RWPE2 (cell line): Measurements from ENCODE around the gene ZNF423.

ENCODE experiments used
- ATAC-seq: fragments of 200-7000 bp; cut with Tn5 transposase; 3 replicates; pipeline ENCODE4 v1.9.1; 2021; ENCODE audit warnings: low read depth
- DNase-seq: peaks from one replicate; pipeline ENCODE4 v3.0.0-alpha.2; 2020; ENCODE audit warnings: low spot score
- H3K27ac ChIP-seq: fragments of 450-650 bp; 2 replicates; pipeline ENCODE4 v1.5.1; 2017; ENCODE audit warnings: mild to moderate bottlenecking; ENCODE audit not compliant: poor library complexity, severe bottlenecking
- H3K27me3 ChIP-seq: fragments of 250-450 bp; sonication (Bioruptor Pico); 2 replicates; pipeline ENCODE4 v1.5.1; 2021; ENCODE audit warnings: mild to moderate bottlenecking, moderate library complexity; ENCODE audit not compliant: insufficient read depth, poor library complexity, severe bottlenecking
- H3K36me3 ChIP-seq: fragments of 250-450 bp; sonication (Bioruptor Pico); 2 replicates; pipeline ENCODE4 v1.5.1; 2020; ENCODE audit warnings: low read depth, mild to moderate bottlenecking, moderate library complexity
- H3K4me1 ChIP-seq: fragments of 250-450 bp; sonication (Bioruptor Pico); 2 replicates; pipeline ENCODE4 v1.5.1; 2021; ENCODE audit warnings: mild to moderate bottlenecking, moderate library complexity; ENCODE audit not compliant: insufficient read depth, poor library complexity, severe bottlenecking
- H3K4me3 ChIP-seq: fragments of 250-450 bp; sonication (Bioruptor Pico); 2 replicates; pipeline ENCODE4 v1.5.1; 2021; ENCODE audit warnings: mild to moderate bottlenecking, moderate library complexity; ENCODE audit not compliant: severe bottlenecking
- H3K9me3 ChIP-seq: fragments of 250-450 bp; sonication (Bioruptor Pico); 2 replicates; pipeline ENCODE4 v1.5.1; 2021; ENCODE audit warnings: mild to moderate bottlenecking, moderate library complexity; ENCODE audit not compliant: severe bottlenecking
- CTCF ChIP-seq: fragments of 450-650 bp; IDR thresholded peaks from one replicate; pipeline ENCODE4 v1.5.1; 2017; ENCODE audit warnings: mild to moderate bottlenecking, moderate library complexity; ENCODE audit not compliant: poor library complexity, severe bottlenecking

ZNF423 gene

GRCh38 chr16:49851468-49851787 is 4.5 kb downstream of the ZNF423 start:
- DNase-seq (no peak), ATAC-seq (no peak)
- Histone ChIP-seq H3K27me3 (peaks cover 59% of the 10 kb centered on the region), H3K9me3 (no peaks in the 10 kb centered on the region), H3K27ac (no peak overlapping the region), H3K4me1 (no peaks in the 10 kb centered on the region), H3K36me3 (no peaks in the 10 kb centered on the region), H3K4me3 (no peak overlapping the region)
- TF ChIP-seq CTCF: no peak

GRCh38 chr16:49850558-49851467 is 5.1 kb downstream of the ZNF423 start:
- no peaks in the 10 kb centered on the region for H3K36me3 ChIP-seq
- peaks cover 59% of the 10 kb centered on the region for H3K27me3 ChIP-seq
- no peak overlapping the region for H3K27ac ChIP-seq
- no peaks in the 10 kb centered on the region for H3K9me3 ChIP-seq
- no peak for TF ChIP-seq CTCF
- no peak overlapping the region for H3K4me3 ChIP-seq
- ATAC-seq: no peak
- H3K4me1 ChIP-seq: no peaks in the 10 kb centered on the region
- DNase-seq: no peak

- ATAC-seq: no peak
- Histone ChIP-seq H3K27me3 (peaks cover 58% of the 10 kb centered on the region), H3K4me1 (no peaks in the 10 kb centered on the region)
Observed at GRCh38 chr16:49849754-49850108, 6.2 kb downstream of the ZNF423 start.

GRCh38 chr16:49849037-49849753 is 6.7 kb downstream of the ZNF423 start:
- Histone ChIP-seq H3K36me3 (no peaks in the 10 kb centered on the region), H3K4me1 (no peaks in the 10 kb centered on the region), H3K4me3 (no peak overlapping the region), H3K27me3 (peaks cover 53% of the 10 kb centered on the region), H3K9me3 (no peaks in the 10 kb centered on the region), H3K27ac (no peak overlapping the region)
- no peak for DNase-seq
- no peak for ATAC-seq
- TF ChIP-seq CTCF: no peak

More at GRCh38 chr16:49849754-49850108, 6.2 kb downstream of the ZNF423 start:
- DNase-seq: no peak
- TF ChIP-seq CTCF: no peak
- no peak overlapping the region for H3K27ac ChIP-seq
- H3K4me3 ChIP-seq: no peak overlapping the region
- H3K36me3 ChIP-seq: no peaks in the 10 kb centered on the region
- H3K9me3 ChIP-seq: no peaks in the 10 kb centered on the region
